WERI-Rb-1 (cell line): Measurements from ENCODE around the gene PTPRN2.
"Not testable (repeated sequence)": the region's sequence is repeated elsewhere in the genome, so short reads cannot be mapped to it uniquely, and the experiment has no call there.

Experiments used
- DNase-seq: peaks from one replicate; pipeline ENCODE4 v3.0.0-alpha.2; 2020
- H3K27ac ChIP-seq: fragments of 250-450 bp; sonication (Bioruptor Pico); 2 replicates; pipeline ENCODE4 v1.5.1; 2020; ENCODE audit warnings: mild to moderate bottlenecking, moderate library complexity
- H3K27me3 ChIP-seq: fragments of 250-450 bp; sonication (Bioruptor Pico); 2 replicates; pipeline ENCODE4 v1.5.1; 2021; ENCODE audit warnings: mild to moderate bottlenecking, low read depth, moderate library complexity; ENCODE audit not compliant: insufficient read depth, severe bottlenecking
- H3K36me3 ChIP-seq: fragments of 250-450 bp; sonication (Bioruptor Pico); 2 replicates; pipeline ENCODE4 v1.5.1; 2020; ENCODE audit warnings: mild to moderate bottlenecking, moderate library complexity
- H3K4me3 ChIP-seq: 2 replicates; pipeline ENCODE4 v1.5.1; 2011; ENCODE audit warnings: low read depth, mild to moderate bottlenecking, control low read depth, low read length
- H3K9me3 ChIP-seq: fragments of 250-450 bp; sonication (Bioruptor Pico); 2 replicates; pipeline ENCODE4 v1.5.1; 2021; ENCODE audit warnings: mild to moderate bottlenecking, moderate library complexity; ENCODE audit not compliant: severe bottlenecking
- TF ChIP-seq, protein P1 (sequence below): IDR thresholded peaks from 2 replicates; pipeline ENCODE4 v1.5.1; 2011; ENCODE audit warnings: low read depth, mild to moderate bottlenecking, control low read depth, inconsistent platforms, low read length

PTPRN2 gene

DNA sequence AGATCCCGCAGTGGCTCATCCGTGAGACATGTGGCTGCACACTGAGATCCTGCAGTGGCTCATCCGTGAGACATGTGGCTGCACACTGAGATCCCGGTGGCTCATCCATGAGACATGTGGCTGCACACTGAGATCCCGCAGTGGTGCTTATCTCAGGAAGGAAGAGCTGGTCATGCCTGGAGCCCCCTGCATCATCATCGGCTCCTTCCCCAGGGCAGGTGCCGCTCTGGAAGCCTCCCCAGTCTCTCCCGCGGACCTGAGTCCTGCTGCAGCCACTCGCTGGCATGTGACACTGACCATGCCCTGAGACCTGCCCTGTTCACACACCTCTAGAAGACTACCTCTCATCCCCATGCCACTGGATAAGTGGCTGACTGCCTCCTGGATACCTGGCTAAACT is 181.3 kb downstream of the PTPRN2 start:
- Histone ChIP-seq H3K9me3 (no peaks in the 10 kb centered on the region), H3K27ac (no peak overlapping the region), H3K36me3 (no peaks in the 10 kb centered on the region), H3K27me3 (no peaks in the 10 kb centered on the region), H3K4me3 (no peak overlapping the region)
- DNase-seq = no peak
- TF ChIP-seq, protein P1, sequence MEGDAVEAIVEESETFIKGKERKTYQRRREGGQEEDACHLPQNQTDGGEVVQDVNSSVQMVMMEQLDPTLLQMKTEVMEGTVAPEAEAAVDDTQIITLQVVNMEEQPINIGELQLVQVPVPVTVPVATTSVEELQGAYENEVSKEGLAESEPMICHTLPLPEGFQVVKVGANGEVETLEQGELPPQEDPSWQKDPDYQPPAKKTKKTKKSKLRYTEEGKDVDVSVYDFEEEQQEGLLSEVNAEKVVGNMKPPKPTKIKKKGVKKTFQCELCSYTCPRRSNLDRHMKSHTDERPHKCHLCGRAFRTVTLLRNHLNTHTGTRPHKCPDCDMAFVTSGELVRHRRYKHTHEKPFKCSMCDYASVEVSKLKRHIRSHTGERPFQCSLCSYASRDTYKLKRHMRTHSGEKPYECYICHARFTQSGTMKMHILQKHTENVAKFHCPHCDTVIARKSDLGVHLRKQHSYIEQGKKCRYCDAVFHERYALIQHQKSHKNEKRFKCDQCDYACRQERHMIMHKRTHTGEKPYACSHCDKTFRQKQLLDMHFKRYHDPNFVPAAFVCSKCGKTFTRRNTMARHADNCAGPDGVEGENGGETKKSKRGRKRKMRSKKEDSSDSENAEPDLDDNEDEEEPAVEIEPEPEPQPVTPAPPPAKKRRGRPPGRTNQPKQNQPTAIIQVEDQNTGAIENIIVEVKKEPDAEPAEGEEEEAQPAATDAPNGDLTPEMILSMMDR = no peak

DNA sequence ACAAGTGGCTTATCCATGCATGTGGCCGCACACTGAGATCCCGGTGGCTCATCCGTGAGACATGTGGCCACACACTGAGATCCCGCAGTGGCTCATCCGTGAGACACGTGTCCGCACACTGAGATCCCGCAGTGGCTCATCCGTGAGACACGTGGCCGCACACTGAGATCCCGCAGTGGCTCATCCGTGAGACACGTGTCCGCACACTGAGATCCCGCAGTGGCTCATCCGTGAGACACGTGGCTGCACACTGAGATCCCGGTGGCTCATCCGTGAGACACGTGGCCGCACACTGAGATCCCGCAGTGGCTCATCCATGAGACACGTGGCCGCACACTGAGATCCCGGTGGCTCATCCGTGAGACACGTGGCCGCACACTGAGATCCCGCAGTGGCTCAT is 181.9 kb downstream of the PTPRN2 start:
- not testable (repeated sequence) for H3K4me3 ChIP-seq, H3K27me3 ChIP-seq, DNase-seq, H3K36me3 ChIP-seq, H3K9me3 ChIP-seq, H3K27ac ChIP-seq

DNA sequence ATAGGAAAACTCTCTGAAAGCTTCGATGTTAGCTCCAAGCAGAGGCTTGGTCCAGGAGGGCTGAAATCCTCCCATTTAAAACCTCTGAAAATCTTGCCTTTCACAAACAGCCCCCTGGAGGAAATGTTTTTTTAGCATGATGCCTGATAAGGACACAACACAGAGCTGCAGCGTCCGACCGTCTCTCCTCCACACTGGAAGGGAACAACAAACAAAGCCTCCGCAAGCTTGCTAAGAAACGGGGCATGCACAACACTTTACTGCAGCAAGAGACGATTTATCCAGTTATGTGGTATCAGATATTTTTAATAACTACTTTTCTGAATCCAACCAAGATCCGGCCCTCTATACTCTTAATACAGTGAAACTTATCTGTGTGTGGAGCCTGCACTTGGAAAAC is 182.3 kb downstream of the PTPRN2 start:
- no peaks in the 10 kb centered on the region for H3K36me3 ChIP-seq
- no peak for DNase-seq
- no peak overlapping the region for H3K27ac ChIP-seq
- H3K4me3 ChIP-seq = no peak overlapping the region
- H3K9me3 ChIP-seq = no peaks in the 10 kb centered on the region
- H3K27me3 ChIP-seq = no peaks in the 10 kb centered on the region
- TF ChIP-seq, protein P1 = no peak

DNA sequence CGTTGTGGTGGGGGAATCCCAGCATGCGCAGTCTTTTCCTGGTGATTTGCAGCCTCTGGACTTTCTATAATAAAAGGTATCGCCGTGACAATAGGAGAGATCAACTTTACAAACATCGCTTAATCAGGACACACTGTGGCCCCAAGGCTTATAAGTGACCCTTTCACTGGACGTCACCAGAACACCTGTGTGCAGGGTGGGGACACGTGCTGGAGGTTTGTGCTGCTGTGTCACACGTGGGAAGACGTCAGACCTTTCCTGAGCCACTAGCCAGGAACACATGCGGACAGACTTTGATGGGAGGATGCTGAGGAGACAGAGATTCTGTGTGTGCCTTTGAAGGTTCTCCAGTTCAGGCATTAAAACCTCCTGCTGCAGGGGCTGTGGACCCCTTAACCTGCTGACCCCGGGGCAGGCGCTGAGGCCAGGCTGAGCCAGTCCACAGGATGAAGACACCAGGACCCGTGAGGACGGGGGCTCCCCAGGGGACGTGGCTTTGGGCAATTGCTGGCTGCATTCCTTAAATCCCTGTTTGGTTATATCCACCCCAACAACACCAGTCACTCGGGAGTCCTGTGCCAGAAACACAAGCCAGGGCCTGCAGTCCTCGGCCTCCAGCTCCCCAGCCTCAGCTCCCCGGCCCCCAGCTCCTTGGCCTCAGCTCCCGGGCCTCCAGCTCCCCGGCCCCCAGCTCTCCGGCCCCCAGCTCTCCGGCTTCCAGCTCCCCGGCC is 183.4 kb downstream of the PTPRN2 start:
- Histone ChIP-seq H3K36me3 (no peaks in the 10 kb centered on the region), H3K4me3 (no peak overlapping the region), H3K27me3 (no peaks in the 10 kb centered on the region), H3K27ac (no peak overlapping the region), H3K9me3 (no peaks in the 10 kb centered on the region)
- no peak for DNase-seq
- TF ChIP-seq, protein P1 = no peak

DNA sequence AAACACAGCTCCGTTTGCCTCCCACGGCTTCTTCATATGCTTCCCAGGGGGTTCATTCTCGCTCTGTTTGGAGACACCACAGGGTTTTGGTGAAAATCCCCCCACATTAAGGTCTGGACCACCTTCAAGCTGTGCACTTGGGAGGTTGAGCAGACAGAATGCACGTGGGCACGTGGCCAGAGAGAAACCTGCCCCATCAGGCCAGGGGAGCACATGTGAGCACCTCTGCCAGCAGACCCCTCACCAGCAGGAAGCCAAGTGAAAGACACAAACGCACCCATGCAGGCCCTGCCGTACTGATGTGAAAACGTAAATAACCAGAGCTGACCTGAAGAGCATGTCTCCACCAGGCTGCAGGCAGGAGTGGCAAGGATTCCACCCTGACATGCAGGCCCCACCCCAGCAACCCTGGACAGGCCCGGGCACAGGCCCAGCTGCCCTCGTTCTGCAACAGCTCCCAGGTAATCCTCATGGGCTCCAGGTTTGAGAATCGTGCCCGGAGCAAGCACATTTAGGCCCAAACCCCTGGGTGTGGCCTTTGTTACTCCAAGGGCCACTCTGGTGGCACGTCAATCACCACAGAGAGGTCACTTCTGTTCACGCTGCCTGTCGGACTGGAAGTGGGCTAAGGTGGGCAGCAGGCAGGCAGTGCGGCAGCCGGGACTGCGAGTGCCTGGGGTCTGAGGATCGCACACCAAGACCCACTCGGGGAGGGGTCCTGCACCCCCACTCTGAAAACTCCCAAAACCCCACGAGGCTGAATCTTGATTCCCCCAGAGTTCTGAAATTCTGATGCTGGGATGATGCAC is 184.4 kb downstream of the PTPRN2 start:
- DNase-seq = no peak
- TF ChIP-seq, protein P1 = no peak
- H3K27me3 ChIP-seq = no peaks in the 10 kb centered on the region
- H3K36me3 ChIP-seq = no peaks in the 10 kb centered on the region
- H3K9me3 ChIP-seq = no peaks in the 10 kb centered on the region
- H3K27ac ChIP-seq = no peak overlapping the region
- no peak overlapping the region for H3K4me3 ChIP-seq

DNA sequence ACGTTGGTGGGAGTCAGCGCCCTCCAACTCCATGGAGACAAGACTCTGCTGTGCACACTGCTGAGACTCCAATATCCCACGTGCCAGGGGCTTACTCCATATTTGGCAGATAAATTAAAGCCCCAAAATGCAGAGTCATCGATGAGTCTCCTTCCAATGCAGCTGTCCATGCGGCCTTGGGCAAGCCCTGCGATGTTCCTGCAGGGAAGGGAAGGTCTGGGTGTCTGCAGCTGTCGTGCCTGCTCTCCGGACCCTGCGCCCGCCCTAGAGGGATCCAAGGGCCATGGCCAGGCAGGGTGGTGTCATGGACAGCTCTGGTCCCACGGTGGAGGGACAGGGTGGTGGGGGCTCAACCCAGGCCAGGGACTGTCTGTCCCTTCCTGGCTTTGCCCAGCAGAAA is 185.2 kb downstream of the PTPRN2 start:
- no peaks in the 10 kb centered on the region for H3K27me3 ChIP-seq
- no peak overlapping the region for H3K4me3 ChIP-seq
- no peaks in the 10 kb centered on the region for H3K9me3 ChIP-seq
- TF ChIP-seq, protein P1 = no peak
- no peak overlapping the region for H3K27ac ChIP-seq
- DNase-seq = no peak
- no peaks in the 10 kb centered on the region for H3K36me3 ChIP-seq
